Tibial nerve (tissue), 4 donors: Measurements from ENCODE around the gene TRIM6.
"Not testable (repeated sequence)": the region's sequence is repeated elsewhere in the genome, so short reads cannot be mapped to it uniquely, and the experiment has no call there.

Experiments
- EP300 ChIP-seq, 2 donors: sonication (generic); formaldehyde crosslinking; IDR thresholded peaks; one replicate each; pipeline ENCODE4 v1.6.1; 2017; ENCODE audit warnings: antibody characterized with exemption in 2 of 2, mild to moderate bottlenecking in 1 of 2
- POLR2A ChIP-seq, 2 donors: fragments of 450-650 bp; IDR thresholded peaks; one replicate each; pipeline ENCODE4 v1.6.1; 2017; ENCODE audit warnings: antibody characterized with exemption in 2 of 2, mild to moderate bottlenecking in 2 of 2, moderate library complexity in 2 of 2
- TF ChIP-seq, protein P1 (sequence below), 5 experiments: fragments of 200-600 bp in 3 of 5; fragments of 450-650 bp in 2 of 5; sonication (generic) in 3 of 5; IDR thresholded peaks; one replicate each; pipeline ENCODE4 v1.5.1; 2016 to 2019; ENCODE audit warnings: antibody characterized with exemption in 5 of 5, mild to moderate bottlenecking in 3 of 5, moderate library complexity in 2 of 5

DNA sequence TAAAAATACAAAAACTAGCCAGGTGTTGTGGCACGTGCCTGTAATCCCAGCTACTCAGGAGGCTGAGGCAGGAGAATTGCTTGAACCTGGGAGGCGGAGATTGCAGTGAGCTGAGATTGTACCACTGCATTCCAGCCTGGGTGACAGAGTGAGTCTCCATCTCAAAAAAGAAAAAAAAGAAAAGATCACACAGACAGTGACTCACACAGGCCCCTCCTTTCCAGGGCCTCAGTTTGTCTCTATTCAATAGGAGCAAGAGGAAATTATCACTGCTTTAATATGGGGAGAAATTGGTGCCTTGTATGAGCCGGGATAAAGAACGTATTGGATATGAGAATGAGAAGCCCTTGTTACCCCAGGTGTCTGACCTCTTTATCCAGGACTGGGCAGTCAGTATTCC, 6.4 kb downstream of the TRIM6 start:
- TF ChIP-seq, protein P1, sequence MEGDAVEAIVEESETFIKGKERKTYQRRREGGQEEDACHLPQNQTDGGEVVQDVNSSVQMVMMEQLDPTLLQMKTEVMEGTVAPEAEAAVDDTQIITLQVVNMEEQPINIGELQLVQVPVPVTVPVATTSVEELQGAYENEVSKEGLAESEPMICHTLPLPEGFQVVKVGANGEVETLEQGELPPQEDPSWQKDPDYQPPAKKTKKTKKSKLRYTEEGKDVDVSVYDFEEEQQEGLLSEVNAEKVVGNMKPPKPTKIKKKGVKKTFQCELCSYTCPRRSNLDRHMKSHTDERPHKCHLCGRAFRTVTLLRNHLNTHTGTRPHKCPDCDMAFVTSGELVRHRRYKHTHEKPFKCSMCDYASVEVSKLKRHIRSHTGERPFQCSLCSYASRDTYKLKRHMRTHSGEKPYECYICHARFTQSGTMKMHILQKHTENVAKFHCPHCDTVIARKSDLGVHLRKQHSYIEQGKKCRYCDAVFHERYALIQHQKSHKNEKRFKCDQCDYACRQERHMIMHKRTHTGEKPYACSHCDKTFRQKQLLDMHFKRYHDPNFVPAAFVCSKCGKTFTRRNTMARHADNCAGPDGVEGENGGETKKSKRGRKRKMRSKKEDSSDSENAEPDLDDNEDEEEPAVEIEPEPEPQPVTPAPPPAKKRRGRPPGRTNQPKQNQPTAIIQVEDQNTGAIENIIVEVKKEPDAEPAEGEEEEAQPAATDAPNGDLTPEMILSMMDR (IDR thresholded peaks at IDR 0.05), result not testable (repeated sequence)
- TF ChIP-seq POLR2A, EP300 (IDR thresholded peaks at IDR 0.05): not testable (repeated sequence)
